Cardiac fibroblast (primary cell): ENCODE measurements around the gene NAXD.

Experiments used
- DNase-seq, 2 donors: peaks; one replicate each; pipeline versions ENCODE4 v3.0.0 to v3.0.0-alpha.2; 2010; ENCODE audit warnings: low read depth in 2 of 2
- H3K4me3 ChIP-seq, 2 donors: replicated peaks in 1 of 2; 1 replicate in 1 of 2; 2 replicates in 1 of 2; pipeline ENCODE4 v1.5.1; 2011; ENCODE audit warnings: low read depth in 2 of 2, low read length in 2 of 2, mild to moderate bottlenecking in 2 of 2, moderate library complexity in 1 of 2
- TF ChIP-seq, protein P1 (sequence below): IDR thresholded peaks from one replicate; pipeline ENCODE4 v1.5.1; 2011; ENCODE audit warnings: low read depth, mild to moderate bottlenecking, low read length, inconsistent platforms

NAXD gene

DNA sequence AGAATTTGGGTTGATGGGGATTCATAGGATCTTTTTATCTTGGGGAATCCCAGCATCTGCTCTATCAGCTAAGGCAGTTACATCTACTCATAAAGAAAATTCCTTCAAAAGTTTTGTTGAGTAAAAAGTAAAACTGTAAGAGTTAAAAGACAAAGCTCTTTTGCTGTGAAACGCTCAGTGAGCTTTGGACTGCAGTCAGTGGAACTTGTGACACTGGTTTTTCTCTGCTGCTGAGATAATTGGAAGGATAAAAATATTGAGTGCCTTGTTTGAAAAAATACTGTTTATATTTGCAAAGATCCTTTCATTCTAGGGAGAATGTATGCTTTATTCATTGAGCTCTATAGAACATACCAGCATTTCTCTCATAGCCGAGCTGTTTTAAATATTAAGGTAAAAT is 5.3 kb downstream of the NAXD start:
- TF ChIP-seq, protein P1, sequence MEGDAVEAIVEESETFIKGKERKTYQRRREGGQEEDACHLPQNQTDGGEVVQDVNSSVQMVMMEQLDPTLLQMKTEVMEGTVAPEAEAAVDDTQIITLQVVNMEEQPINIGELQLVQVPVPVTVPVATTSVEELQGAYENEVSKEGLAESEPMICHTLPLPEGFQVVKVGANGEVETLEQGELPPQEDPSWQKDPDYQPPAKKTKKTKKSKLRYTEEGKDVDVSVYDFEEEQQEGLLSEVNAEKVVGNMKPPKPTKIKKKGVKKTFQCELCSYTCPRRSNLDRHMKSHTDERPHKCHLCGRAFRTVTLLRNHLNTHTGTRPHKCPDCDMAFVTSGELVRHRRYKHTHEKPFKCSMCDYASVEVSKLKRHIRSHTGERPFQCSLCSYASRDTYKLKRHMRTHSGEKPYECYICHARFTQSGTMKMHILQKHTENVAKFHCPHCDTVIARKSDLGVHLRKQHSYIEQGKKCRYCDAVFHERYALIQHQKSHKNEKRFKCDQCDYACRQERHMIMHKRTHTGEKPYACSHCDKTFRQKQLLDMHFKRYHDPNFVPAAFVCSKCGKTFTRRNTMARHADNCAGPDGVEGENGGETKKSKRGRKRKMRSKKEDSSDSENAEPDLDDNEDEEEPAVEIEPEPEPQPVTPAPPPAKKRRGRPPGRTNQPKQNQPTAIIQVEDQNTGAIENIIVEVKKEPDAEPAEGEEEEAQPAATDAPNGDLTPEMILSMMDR, result no peak
- DNase-seq, result no peak
- no peak overlapping the region for H3K4me3 ChIP-seq

DNA sequence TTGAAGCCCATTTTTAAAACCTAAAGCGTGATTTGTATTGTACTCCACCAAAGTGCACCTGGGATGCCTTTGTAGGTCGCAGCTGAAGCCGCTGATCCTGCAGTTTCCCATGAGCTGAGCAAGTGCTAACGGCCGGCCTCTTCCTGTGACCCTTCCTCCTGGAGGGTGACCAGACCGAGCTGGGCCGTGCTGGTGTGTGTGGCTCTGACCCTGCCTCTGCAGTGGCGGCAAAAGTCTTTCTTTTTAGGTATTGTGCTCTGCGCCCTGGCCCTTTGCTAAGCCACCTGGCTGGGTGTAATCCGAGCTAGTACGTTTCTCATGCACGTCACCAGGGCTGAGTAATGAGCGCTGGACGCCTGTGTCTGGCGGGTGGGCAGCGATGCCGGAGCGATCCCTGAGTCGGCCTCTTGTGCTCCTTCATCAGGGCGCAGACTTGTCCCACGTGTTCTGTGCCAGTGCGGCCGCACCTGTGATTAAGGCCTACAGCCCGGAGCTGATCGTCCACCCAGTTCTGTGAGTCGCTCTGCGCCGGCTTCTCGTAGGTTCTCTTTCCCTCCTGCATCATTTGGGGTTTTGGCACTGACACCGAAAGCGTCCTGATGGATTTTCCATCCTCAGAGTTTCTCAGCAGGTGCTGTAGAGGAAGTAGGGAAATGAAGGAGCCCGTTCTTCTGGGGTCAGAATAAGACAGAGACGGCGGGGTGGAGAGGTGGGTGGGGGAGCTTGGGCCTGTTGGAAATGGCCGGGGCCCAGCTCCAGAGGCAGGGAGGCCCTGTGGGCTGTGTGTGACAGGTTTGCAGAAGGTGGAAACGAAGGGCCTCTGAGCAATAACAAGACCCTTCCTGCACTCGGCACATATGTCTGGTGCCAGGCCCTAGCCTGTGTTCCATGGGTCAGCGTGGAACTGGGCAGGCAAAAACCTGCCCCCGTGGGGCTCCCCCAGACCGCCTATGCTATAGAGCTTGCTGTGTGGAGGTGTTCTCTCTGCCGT is 9.7 kb downstream of the NAXD start:
- DNase-seq, result no peak
- no peak overlapping the region for H3K4me3 ChIP-seq
- TF ChIP-seq, protein P1, result no peak

DNA sequence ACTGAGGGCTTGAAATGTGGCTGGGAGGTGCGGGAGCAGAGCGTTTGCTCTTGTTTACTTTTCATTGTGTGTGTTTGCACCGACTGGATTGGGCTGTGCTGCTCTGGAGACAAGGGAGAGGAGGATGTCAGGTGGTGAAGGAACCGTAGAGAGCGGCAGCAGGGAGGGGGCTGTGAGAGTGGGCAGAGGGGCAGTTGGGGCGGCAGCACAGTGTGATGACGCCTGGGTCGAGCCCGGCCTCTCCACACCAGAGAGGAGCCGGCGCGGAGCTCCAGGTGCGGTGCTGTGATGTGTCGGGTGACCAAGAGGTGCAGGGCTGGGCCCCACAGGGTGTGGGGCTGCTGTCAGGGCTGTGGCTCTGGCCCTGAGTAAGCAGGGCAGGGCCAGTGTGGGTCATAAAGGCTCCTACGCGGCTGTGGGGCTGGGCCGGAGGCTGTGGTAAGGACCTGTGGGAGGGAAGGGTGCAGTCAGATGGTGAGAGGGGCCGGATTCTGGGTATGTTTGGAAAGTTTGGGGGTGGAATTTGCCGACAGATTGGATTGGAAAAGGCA is 10.5 kb downstream of the NAXD start:
- no peak overlapping the region for H3K4me3 ChIP-seq
- TF ChIP-seq, protein P1, result no peak
- no peak for DNase-seq

- no peak overlapping the region for H3K4me3 ChIP-seq
- TF ChIP-seq, protein P1, result no peak
- DNase-seq, result no peak
Observed at GRCh38 chr13:110626521-110626920, 11.2 kb downstream of the NAXD start.

DNA sequence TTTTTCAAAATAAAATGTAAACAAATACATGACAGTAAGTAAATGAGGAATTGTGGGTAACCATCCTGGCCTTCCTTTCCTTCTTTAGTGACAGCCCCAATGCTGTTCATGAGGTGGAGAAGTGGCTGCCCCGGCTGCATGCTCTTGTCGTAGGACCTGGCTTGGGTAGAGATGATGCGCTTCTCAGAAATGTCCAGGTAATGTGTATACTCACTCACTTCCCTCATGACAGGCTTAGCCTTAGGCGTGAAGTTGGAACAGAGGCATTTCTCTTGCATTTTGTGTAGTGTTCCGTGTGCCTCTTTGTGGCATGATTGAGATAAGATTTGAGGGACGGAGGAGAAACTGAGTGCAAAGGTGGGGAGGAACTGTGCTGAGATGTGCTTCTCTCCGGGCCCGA is 12.0 kb downstream of the NAXD start:
- no peak overlapping the region for H3K4me3 ChIP-seq
- DNase-seq, result no peak
- TF ChIP-seq, protein P1, result no peak

- TF ChIP-seq, protein P1, result no peak
- H3K4me3 ChIP-seq, result no peak overlapping the region
- no peak for DNase-seq
Observed at GRCh38 chr13:110627761-110628476, 12.6 kb downstream of the NAXD start.
